ENCODE results near the gene DGKI. TPM values are rescaled to one million over a fixed set of nuclear protein-coding genes. Genes with fewer than 3 reads are reported as not detected.

DGKI gene
- total and polyA plus RNA-seq, 3 donors from 2014 or later: 3.2 to 6.6 (median 4.3) TPM

- 89 to 97% methylated on average over 3 of the region's 3 CpGs for WGBS, 2 donors
- no peak for DNase-seq
- H3K27me3 ChIP-seq: no peaks in the 10 kb centered on the region
- H3K36me3 ChIP-seq (ENCODE audit: low read depth, missing control alignments): no peaks in the 10 kb centered on the region
- no peaks in the 10 kb centered on the region for H3K9me3 ChIP-seq
- H3K4me3 ChIP-seq: no peak overlapping the region
- intact Hi-C loops (cut with DNase I; ENCODE audit: low total_unique reads): no loop called here
- no peaks in the 10 kb centered on the region for H3K4me1 ChIP-seq
- H3K27ac ChIP-seq: no peak overlapping the region
- TF ChIP-seq, protein P1, sequence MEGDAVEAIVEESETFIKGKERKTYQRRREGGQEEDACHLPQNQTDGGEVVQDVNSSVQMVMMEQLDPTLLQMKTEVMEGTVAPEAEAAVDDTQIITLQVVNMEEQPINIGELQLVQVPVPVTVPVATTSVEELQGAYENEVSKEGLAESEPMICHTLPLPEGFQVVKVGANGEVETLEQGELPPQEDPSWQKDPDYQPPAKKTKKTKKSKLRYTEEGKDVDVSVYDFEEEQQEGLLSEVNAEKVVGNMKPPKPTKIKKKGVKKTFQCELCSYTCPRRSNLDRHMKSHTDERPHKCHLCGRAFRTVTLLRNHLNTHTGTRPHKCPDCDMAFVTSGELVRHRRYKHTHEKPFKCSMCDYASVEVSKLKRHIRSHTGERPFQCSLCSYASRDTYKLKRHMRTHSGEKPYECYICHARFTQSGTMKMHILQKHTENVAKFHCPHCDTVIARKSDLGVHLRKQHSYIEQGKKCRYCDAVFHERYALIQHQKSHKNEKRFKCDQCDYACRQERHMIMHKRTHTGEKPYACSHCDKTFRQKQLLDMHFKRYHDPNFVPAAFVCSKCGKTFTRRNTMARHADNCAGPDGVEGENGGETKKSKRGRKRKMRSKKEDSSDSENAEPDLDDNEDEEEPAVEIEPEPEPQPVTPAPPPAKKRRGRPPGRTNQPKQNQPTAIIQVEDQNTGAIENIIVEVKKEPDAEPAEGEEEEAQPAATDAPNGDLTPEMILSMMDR (IDR thresholded peaks at IDR 0.05): no peak
- no peak for TF ChIP-seq POLR2A (IDR thresholded peaks at IDR 0.05)
These were observed 233.7 kb downstream of the DGKI start for GRCh38 chr7:137613006-137613525.

DNA sequence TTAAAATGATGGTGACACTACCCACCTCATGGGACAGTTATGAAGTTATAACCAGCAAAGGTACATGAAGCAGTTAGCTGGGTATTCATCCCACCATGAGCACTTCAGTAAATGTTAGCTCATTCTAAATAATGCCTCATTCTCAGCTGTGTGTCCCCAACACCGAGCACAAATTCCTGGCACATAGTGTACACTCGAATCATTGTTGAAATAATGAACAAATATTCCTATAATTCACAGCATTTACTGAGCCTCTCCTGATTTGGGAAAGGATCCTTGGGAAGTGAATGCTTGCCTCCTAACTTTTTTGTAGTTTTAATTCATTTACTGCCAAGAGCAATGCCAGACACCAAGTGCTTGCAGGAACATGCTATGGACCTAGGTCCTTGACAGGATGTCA, 235.2 kb downstream of the DGKI start:
- 71 to 82% methylated on average over 2 of the region's 2 CpGs for WGBS, 2 donors
- H3K27me3 ChIP-seq: no peaks in the 10 kb centered on the region
- no peak overlapping the region for H3K4me3 ChIP-seq
- intact Hi-C loops (cut with DNase I; ENCODE audit: low total_unique reads): no loop called here
- no peaks in the 10 kb centered on the region for H3K9me3 ChIP-seq
- H3K27ac ChIP-seq: no peak overlapping the region
- TF ChIP-seq, protein P1 (IDR thresholded peaks at IDR 0.05): no peak
- no peak for TF ChIP-seq POLR2A (IDR thresholded peaks at IDR 0.05)
- DNase-seq: no peak
- no peaks in the 10 kb centered on the region for H3K36me3 ChIP-seq (ENCODE audit: low read depth, missing control alignments)
- no peaks in the 10 kb centered on the region for H3K4me1 ChIP-seq

- intact Hi-C loops (cut with DNase I; ENCODE audit: low total_unique reads): no loop called here
- no peaks in the 10 kb centered on the region for H3K9me3 ChIP-seq
- H3K27me3 ChIP-seq: no peaks in the 10 kb centered on the region
- TF ChIP-seq, protein P1 (IDR thresholded peaks at IDR 0.05): no peak
- no peak for TF ChIP-seq POLR2A (IDR thresholded peaks at IDR 0.05)
- H3K27ac ChIP-seq: no peak overlapping the region
- no peak overlapping the region for H3K4me3 ChIP-seq
- DNase-seq: no peak
- H3K4me1 ChIP-seq: no peaks in the 10 kb centered on the region
- H3K36me3 ChIP-seq (ENCODE audit: low read depth, missing control alignments): no peaks in the 10 kb centered on the region
- WGBS, 2 donors: 48 to 72% methylated on average over 5 to 6 of the region's 6 CpGs
These were observed 237.3 kb downstream of the DGKI start for GRCh38 chr7:137609500-137609899.

GRCh38 chr7:137606061-137606674, 240.6 kb downstream of the DGKI start:
- no peaks in the 10 kb centered on the region for H3K27me3 ChIP-seq
- no peaks in the 10 kb centered on the region for H3K9me3 ChIP-seq
- DNase-seq: no peak
- intact Hi-C loops (cut with DNase I; ENCODE audit: low total_unique reads): no loop called here
- no peaks in the 10 kb centered on the region for H3K4me1 ChIP-seq
- H3K36me3 ChIP-seq (ENCODE audit: low read depth, missing control alignments): no peaks in the 10 kb centered on the region
- H3K4me3 ChIP-seq: no peak overlapping the region
- no peak for TF ChIP-seq POLR2A (IDR thresholded peaks at IDR 0.05)
- TF ChIP-seq, protein P1 (IDR thresholded peaks at IDR 0.05): peak in 1 of 3 experiments; percentile 68
- H3K27ac ChIP-seq: no peak overlapping the region
- WGBS, 2 donors: 70 to 74% methylated on average over 5 of the region's 5 CpGs

- intact Hi-C loops (cut with DNase I; ENCODE audit: low total_unique reads): no loop called here
- Histone ChIP-seq H3K36me3 (ENCODE audit: low read depth, missing control alignments) (no peaks in the 10 kb centered on the region), H3K9me3 (no peaks in the 10 kb centered on the region), H3K27ac (no peak overlapping the region), H3K4me1 (no peaks in the 10 kb centered on the region), H3K27me3 (no peaks in the 10 kb centered on the region), H3K4me3 (no peak overlapping the region)
- 67 to 72% methylated on average over 2 of the region's 2 CpGs for WGBS, 2 donors
- no peak for TF ChIP-seq POLR2A (IDR thresholded peaks at IDR 0.05)
- TF ChIP-seq, protein P1 (IDR thresholded peaks at IDR 0.05): no peak
- no peak for DNase-seq
These were observed 243.7 kb downstream of the DGKI start for GRCh38 chr7:137603043-137603442.
